Natural killer cell (primary cell): ENCODE results near the gene GSN. TPM values are rescaled to one million over a fixed set of nuclear protein-coding genes. Genes with fewer than 3 reads are reported as not detected.

Experiments
- ATAC-seq, 3 donors: fragments of 150-1000 bp in 2 of 3; fragments of 200-7000 bp in 1 of 3; cut with Tn5 transposase; 1 replicate in 1 of 3; 2 replicates in 2 of 3; pipeline ENCODE4 v1.10.0; 2021; ENCODE audit warnings: mild to moderate bottlenecking in 2 of 3, moderate library complexity in 2 of 3
- DNase-seq, 2 donors: peaks; one replicate each; pipeline versions ENCODE4 v3.0.0 to v3.0.0-alpha.2; 2013 to 2021; ENCODE audit warnings: mixed read lengths in 1 of 2
- H3K27ac ChIP-seq: one replicate; pipeline ENCODE4 v1.5.1; 2013; ENCODE audit warnings: mild to moderate bottlenecking, low read length
- H3K27me3 ChIP-seq: one replicate; pipeline ENCODE4 v1.6.1; 2013; ENCODE audit warnings: low read length; ENCODE audit not compliant: control insufficient read depth, insufficient read depth
- H3K36me3 ChIP-seq: one replicate; pipeline ENCODE4 v1.6.1; 2013; ENCODE audit warnings: low read length; ENCODE audit not compliant: control insufficient read depth, insufficient read depth
- H3K4me1 ChIP-seq: one replicate; pipeline ENCODE4 v1.6.1; 2013; ENCODE audit warnings: low read length; ENCODE audit not compliant: control insufficient read depth, insufficient read depth
- H3K4me3 ChIP-seq: one replicate; pipeline ENCODE4 v1.5.1; 2013; ENCODE audit warnings: low read length
- H3K9me3 ChIP-seq: one replicate; pipeline ENCODE4 v1.6.1; 2013; ENCODE audit warnings: low read length; ENCODE audit not compliant: control insufficient read depth, insufficient read depth
- H3K27ac Mint-ChIP-seq, 2 donors: one replicate each; pipeline ENCODE4 v1.8.0; 2022; ENCODE audit warnings: mild to moderate bottlenecking in 2 of 2, mixed read lengths in 2 of 2, moderate library complexity in 1 of 2
- H3K27me3 Mint-ChIP-seq, 2 donors: one replicate each; pipeline ENCODE4 v1.8.0; 2022; ENCODE audit warnings: low read depth in 2 of 2, mixed read lengths in 2 of 2
- H3K36me3 Mint-ChIP-seq: one replicate; pipeline ENCODE4 v1.8.0; 2022; ENCODE audit warnings: mixed read lengths
- H3K4me1 Mint-ChIP-seq, 2 donors: one replicate each; pipeline ENCODE4 v1.8.0; 2022; ENCODE audit warnings: mixed read lengths in 2 of 2
- H3K4me3 Mint-ChIP-seq: one replicate; pipeline ENCODE4 v1.8.0; 2022; ENCODE audit warnings: mild to moderate bottlenecking, moderate library complexity, mixed read lengths
- H3K9me3 Mint-ChIP-seq, 2 donors: one replicate each; pipeline ENCODE4 v1.8.0; 2022; ENCODE audit warnings: mixed read lengths in 2 of 2
- WGBS: methylation state at CpG from one replicate; pipeline ENCODE4 v1.1.7; 2013; ENCODE audit warnings: missing lambda C conversion rate; ENCODE audit not compliant: insufficient coverage; 5-methylcytosine and 5-hydroxymethylcytosine counted together
- intact Hi-C: fragments of 100-400 bp; cut with micrococcal nuclease; formaldehyde crosslinking; loops from one replicate; pipeline ENCODE4 v1.14.2; 2022
- total RNA-seq, 4 donors: library from RNA; stranded (reverse); fragments of 120-200 nt in 1 of 4; gene quantifications; one replicate each; pipeline versions ENCODE4 v1.2.3 to v1.2.4, GENCODE V29; 2013 to 2022
- TF ChIP-seq, protein P1 (sequence below): fragments of 200-600 bp; IDR thresholded peaks from one replicate; pipeline ENCODE4 v1.8.0; 2022; ENCODE audit warnings: antibody characterized with exemption

GSN gene
- total RNA-seq, 3 donors from 2014 or later (not counting 1 experiment from before 2014, with no cell fraction given): 92.9 to 103 (median 103) TPM

DNA sequence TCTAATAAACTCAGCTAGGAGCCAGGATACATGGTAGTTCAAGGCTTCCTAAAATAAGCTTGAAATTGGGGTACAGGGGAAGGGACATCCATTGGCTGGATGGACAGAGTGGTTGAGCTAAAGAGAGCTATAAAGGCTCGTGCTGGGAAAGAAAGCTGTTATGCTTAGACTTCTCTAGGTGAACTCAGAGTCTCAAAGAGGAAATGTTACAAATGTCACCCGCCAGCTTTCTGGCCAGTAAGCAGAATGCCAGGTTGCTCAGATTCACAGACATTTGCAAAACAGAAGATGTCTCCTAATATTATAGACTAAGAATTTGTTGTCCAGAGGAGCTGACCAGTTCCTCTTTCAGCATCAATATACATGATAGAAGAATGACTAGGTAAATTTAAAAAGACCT is 71.5 kb downstream of the GSN start:
- TF ChIP-seq, protein P1, sequence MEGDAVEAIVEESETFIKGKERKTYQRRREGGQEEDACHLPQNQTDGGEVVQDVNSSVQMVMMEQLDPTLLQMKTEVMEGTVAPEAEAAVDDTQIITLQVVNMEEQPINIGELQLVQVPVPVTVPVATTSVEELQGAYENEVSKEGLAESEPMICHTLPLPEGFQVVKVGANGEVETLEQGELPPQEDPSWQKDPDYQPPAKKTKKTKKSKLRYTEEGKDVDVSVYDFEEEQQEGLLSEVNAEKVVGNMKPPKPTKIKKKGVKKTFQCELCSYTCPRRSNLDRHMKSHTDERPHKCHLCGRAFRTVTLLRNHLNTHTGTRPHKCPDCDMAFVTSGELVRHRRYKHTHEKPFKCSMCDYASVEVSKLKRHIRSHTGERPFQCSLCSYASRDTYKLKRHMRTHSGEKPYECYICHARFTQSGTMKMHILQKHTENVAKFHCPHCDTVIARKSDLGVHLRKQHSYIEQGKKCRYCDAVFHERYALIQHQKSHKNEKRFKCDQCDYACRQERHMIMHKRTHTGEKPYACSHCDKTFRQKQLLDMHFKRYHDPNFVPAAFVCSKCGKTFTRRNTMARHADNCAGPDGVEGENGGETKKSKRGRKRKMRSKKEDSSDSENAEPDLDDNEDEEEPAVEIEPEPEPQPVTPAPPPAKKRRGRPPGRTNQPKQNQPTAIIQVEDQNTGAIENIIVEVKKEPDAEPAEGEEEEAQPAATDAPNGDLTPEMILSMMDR: no peak
- H3K4me3 Mint-ChIP-seq: no peak overlapping the region
- intact Hi-C loops: no loop called here
- no peaks in the 10 kb centered on the region for H3K27me3 Mint-ChIP-seq
- DNase-seq: no peak
- Histone ChIP-seq H3K9me3 (no peaks in the 10 kb centered on the region), H3K27ac (no peak overlapping the region), H3K36me3 (peaks cover 64% of the 10 kb centered on the region), H3K4me1 (peaks cover 14% of the 10 kb centered on the region), H3K4me3 (no peak overlapping the region), H3K27me3 (no peaks in the 10 kb centered on the region)
- H3K9me3 Mint-ChIP-seq: no peaks in the 10 kb centered on the region
- 89% methylated on average over 2 of the region's 2 CpGs for whole genome bisulfite sequencing
- peaks cover 42% of the 10 kb centered on the region for H3K36me3 Mint-ChIP-seq
- peaks cover 78% of the 10 kb centered on the region in 2 donors for H3K4me1 Mint-ChIP-seq
- ATAC-seq: no peak
- H3K27ac Mint-ChIP-seq: peak overlapping the region; percentile 70 to 80

DNA sequence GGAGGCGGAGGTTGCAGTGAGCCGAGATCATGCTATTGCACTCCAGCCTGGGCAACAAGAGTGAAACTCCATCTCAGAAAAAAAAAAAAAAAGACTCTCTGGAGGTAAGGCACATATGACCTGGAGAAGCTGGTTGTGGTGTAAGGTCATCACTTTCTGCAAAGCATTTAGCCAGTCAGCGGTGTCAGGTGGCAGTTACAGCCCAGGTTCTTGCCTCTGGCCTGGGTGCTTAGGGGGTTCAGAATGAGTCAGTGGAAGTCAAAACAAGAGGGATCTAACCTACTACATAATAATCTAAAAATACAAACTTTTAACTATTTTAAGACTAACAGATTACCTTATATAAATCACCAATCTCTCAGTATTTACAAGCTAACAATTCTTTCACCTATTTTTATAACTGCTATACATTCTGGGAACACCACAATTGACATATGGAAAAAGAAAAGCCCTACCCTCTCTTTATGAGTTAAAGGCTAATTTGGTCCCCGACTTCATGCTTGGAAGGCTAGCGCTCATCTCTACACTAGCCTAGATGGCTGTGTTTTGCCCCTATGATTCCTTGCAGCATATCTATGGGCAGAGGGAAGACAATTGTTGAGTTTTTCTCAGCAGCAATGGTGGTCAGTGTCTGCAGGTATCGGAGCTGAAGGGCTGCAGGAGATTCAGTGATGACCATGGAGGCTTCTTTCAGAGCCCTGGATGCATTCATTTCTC is 72.9 kb downstream of the GSN start:
- no peaks in the 10 kb centered on the region for H3K27me3 Mint-ChIP-seq
- ATAC-seq (no peak), DNase-seq (no peak)
- Histone ChIP-seq H3K4me1 (peaks cover 14% of the 10 kb centered on the region), H3K27ac (no peak overlapping the region), H3K4me3 (no peak overlapping the region), H3K36me3 (peaks cover 66% of the 10 kb centered on the region), H3K9me3 (no peaks in the 10 kb centered on the region), H3K27me3 (no peaks in the 10 kb centered on the region)
- H3K36me3 Mint-ChIP-seq: peaks cover 42% of the 10 kb centered on the region
- TF ChIP-seq, protein P1: no peak
- no peak overlapping the region for H3K4me3 Mint-ChIP-seq
- intact Hi-C loops: no loop called here
- peaks cover 77 to 79% of the 10 kb centered on the region in 2 donors for H3K4me1 Mint-ChIP-seq
- no peaks in the 10 kb centered on the region for H3K9me3 Mint-ChIP-seq
- H3K27ac Mint-ChIP-seq: peak overlapping the region; percentile 63 to 71
- WGBS: 94% methylated on average over 5 of the region's 6 CpGs

DNA sequence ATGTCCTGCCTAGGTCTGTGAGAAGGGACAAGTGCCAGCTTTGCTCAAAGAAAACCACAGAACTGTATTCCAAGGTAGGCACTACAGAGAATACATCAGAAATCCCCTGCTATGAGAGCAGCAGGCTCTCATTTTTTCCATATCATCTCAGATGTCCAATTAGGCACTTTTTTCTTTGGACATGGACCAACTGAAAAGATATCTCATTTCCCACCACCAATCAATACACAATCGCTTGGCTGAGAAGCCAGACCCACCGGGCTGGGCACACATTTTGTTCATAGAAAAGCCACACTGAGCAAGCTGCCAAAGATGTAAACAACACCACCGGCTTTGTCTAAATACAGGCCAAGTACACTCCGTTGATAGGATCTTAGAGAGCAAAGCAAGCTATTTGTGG is 76.2 kb downstream of the GSN start:
- ATAC-seq (no peak), DNase-seq (no peak)
- Histone ChIP-seq H3K27me3 (no peaks in the 10 kb centered on the region), H3K4me1 (peaks cover 9% of the 10 kb centered on the region), H3K4me3 (no peak overlapping the region), H3K27ac (no peak overlapping the region), H3K36me3 (peaks cover 84% of the 10 kb centered on the region), H3K9me3 (no peaks in the 10 kb centered on the region)
- Mint-ChIP-seq H3K36me3 (peaks cover 50% of the 10 kb centered on the region), H3K9me3 (no peaks in the 10 kb centered on the region), H3K4me3 (no peak overlapping the region), H3K27ac (peak overlapping the region; percentile 71 to 81), H3K4me1 (peaks cover 64 to 71% of the 10 kb centered on the region in 2 donors), H3K27me3 (no peaks in the 10 kb centered on the region)
- intact Hi-C loops: no loop called here
- WGBS: 82% methylated on average over 4 of the region's 4 CpGs
- TF ChIP-seq, protein P1: no peak

DNA sequence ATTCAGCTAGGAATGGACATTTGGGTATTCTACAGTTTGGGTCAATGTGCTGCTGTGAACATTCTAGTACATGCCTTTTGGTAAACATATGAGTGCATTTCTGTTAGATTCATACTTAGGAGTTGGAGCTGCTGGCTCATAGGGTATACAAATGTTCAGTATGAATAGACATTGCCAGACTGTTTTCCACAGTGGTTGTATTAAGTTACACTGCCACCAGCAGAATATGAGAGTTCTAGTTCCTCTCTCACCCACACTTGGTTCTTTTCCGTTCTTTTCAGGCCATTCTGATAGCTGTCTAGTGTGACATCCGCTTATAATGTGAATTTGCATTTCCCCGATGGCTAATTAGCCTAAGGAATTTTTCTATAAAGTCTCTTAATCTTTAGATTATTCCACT is 77.1 kb downstream of the GSN start:
- no peak for ATAC-seq
- H3K27me3 Mint-ChIP-seq: no peaks in the 10 kb centered on the region
- peak overlapping the region; percentile 31 for H3K4me3 Mint-ChIP-seq
- TF ChIP-seq, protein P1: no peak
- peaks cover 84% of the 10 kb centered on the region for H3K36me3 ChIP-seq
- peak overlapping the region; percentile 71 to 81 for H3K27ac Mint-ChIP-seq
- intact Hi-C loops: no loop called here
- H3K27me3 ChIP-seq: no peaks in the 10 kb centered on the region
- no peaks in the 10 kb centered on the region for H3K9me3 Mint-ChIP-seq
- 96% methylated on average over 3 of the region's 3 CpGs for WGBS
- no peak overlapping the region for H3K4me3 ChIP-seq
- peaks cover 52% of the 10 kb centered on the region for H3K36me3 Mint-ChIP-seq
- H3K27ac ChIP-seq: no peak overlapping the region
- no peaks in the 10 kb centered on the region for H3K9me3 ChIP-seq
- peaks cover 63 to 70% of the 10 kb centered on the region in 2 donors for H3K4me1 Mint-ChIP-seq
- DNase-seq: no peak
- H3K4me1 ChIP-seq: peaks cover 10% of the 10 kb centered on the region
